Calu3 (cell line): ENCODE measurements around the gene GBX1. TPM values are rescaled to one million over a fixed set of nuclear protein-coding genes. Genes with fewer than 3 reads are reported as not detected.

Experiments
- BruUV-seq: library from RNA; stranded (reverse); fragments of 400-500 nt; replicated peaks from 2 replicates; lab custom pipeline; 2021; lab: Mats Ljungman, UMichigan
- CTCF ChIA-PET: fragments of 300-600 bp; sonication (Branson Sonifier 250); formaldehyde crosslinking; loops from one replicate; lab custom pipeline; 2022; ENCODE audit warnings: antibody characterized with exemption; lab: Charles Lee
- DNase-seq: peaks from one replicate; pipeline ENCODE4 v3.0.0; 2022
- H3K27ac Mint-ChIP-seq: one replicate; pipeline ENCODE4 v1.8.0; 2022; ENCODE audit warnings: mixed read lengths; ENCODE audit not compliant: unreplicated experiment
- H3K27me3 Mint-ChIP-seq: one replicate; pipeline ENCODE4 v1.8.0; 2022; ENCODE audit warnings: mixed read lengths; ENCODE audit not compliant: unreplicated experiment
- H3K36me3 Mint-ChIP-seq: one replicate; pipeline ENCODE4 v1.8.0; 2022; ENCODE audit warnings: mild to moderate bottlenecking, moderate library complexity, mixed read lengths; ENCODE audit not compliant: insufficient read depth, unreplicated experiment
- H3K4me1 Mint-ChIP-seq: one replicate; pipeline ENCODE4 v1.8.0; 2022; ENCODE audit warnings: mild to moderate bottlenecking, low read depth, mixed read lengths; ENCODE audit not compliant: unreplicated experiment
- H3K4me3 Mint-ChIP-seq: one replicate; pipeline ENCODE4 v1.8.0; 2022; ENCODE audit warnings: mild to moderate bottlenecking, low read depth, moderate library complexity, mixed read lengths; ENCODE audit not compliant: unreplicated experiment
- H3K9me3 Mint-ChIP-seq: one replicate; pipeline ENCODE4 v1.8.0; 2022; ENCODE audit warnings: low read depth, mixed read lengths; ENCODE audit not compliant: unreplicated experiment
- intact Hi-C: fragments of 100-400 bp; cut with micrococcal nuclease; formaldehyde crosslinking; loops from one replicate; pipeline ENCODE4 v1.10.0; 2022; ENCODE audit not compliant: unreplicated experiment
- total RNA-seq: library from RNA; stranded (reverse); gene quantifications from 2 replicates; pipeline ENCODE4 v1.2.3, GENCODE V29; 2022
- TF ChIP-seq, protein P1 (sequence below): fragments of 200-600 bp; IDR thresholded peaks from one replicate; pipeline ENCODE4 v1.8.0; 2022; ENCODE audit warnings: antibody characterized with exemption; ENCODE audit not compliant: unreplicated experiment

GBX1 gene
- total RNA-seq, 1 experiment from 2014 or later = not detected

DNA sequence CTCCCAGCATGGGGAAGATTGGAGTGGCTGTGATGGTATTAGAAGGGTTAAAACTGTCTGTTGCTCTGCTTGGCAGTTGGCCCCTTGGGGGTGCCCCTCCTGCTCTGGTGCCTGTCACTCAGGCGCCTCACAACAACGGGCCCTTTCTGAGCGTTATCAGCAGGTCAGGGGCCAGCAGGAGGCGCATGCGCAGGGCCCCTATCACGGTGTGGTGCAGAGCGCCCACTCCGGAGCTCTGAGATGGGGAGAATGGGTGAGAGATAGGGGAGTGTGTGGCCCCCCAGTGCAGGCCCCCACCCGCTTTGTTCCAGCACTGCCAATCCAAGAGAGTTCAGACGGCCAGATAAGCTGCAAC is 24.8 kb downstream of the GBX1 start:
- H3K27me3 Mint-ChIP-seq = no peaks in the 10 kb centered on the region
- CTCF ChIA-PET = interaction anchor here (0.6 kb wide), 1 partner anchor 14 kb away, joined by 9 read pairs; no protein-coding TSS in a partner anchor
- no peak overlapping the region for H3K4me3 Mint-ChIP-seq
- no peaks in the 10 kb centered on the region for H3K9me3 Mint-ChIP-seq
- no peak for DNase-seq
- intact Hi-C loops = no loop called here
- no peaks in the 10 kb centered on the region for H3K4me1 Mint-ChIP-seq
- H3K36me3 Mint-ChIP-seq = peaks cover 26% of the 10 kb centered on the region
- TF ChIP-seq, protein P1, sequence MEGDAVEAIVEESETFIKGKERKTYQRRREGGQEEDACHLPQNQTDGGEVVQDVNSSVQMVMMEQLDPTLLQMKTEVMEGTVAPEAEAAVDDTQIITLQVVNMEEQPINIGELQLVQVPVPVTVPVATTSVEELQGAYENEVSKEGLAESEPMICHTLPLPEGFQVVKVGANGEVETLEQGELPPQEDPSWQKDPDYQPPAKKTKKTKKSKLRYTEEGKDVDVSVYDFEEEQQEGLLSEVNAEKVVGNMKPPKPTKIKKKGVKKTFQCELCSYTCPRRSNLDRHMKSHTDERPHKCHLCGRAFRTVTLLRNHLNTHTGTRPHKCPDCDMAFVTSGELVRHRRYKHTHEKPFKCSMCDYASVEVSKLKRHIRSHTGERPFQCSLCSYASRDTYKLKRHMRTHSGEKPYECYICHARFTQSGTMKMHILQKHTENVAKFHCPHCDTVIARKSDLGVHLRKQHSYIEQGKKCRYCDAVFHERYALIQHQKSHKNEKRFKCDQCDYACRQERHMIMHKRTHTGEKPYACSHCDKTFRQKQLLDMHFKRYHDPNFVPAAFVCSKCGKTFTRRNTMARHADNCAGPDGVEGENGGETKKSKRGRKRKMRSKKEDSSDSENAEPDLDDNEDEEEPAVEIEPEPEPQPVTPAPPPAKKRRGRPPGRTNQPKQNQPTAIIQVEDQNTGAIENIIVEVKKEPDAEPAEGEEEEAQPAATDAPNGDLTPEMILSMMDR = no peak
- no TSS peak for BruUV-seq
- H3K27ac Mint-ChIP-seq = no peak overlapping the region

DNA sequence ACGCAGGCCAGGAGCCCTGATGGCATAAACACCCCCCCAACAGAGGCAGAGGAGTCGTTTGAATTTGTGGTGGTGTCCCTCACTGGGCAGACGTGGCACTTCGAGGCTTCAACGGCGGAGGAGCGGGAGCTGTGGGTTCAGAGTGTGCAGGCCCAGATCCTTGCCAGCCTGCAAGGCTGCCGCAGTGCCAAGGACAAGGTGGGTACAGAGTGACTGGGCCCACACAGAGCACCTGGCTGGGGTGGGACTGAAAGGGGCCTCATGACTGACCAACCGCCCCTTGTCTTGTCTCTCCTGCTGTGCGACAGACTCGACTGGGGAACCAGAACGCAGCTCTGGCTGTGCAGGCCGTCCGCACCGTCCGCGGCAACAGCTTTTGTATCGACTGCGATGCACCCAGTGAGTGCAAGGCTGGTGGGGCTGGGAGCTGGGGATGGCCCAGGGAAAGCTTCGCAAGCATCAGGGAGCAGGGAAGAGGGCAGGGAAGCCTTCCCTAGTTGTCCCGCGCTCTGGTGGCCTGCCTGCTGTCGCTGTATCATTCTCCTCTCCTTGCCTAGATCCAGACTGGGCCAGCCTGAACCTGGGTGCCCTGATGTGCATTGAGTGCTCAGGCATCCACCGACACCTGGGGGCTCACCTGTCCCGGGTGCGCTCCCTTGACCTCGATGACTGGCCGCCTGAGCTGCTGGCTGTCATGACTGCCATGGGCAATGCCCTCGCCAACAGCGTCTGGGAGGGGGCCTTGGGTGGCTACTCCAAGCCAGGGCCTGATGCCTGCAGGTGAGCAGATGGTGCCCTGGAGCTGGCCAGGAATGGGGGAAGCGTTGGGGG is 25.4 kb downstream of the GBX1 start:
- intact Hi-C loops = no loop called here
- CTCF ChIA-PET = interaction anchor here (0.6 to 1.2 kb wide), 3 partner anchors 14 to 939 kb away, joined by 3 to 9 read pairs (median 5); no protein-coding TSS in a partner anchor
- no peaks in the 10 kb centered on the region for H3K9me3 Mint-ChIP-seq
- no peak for DNase-seq
- H3K27me3 Mint-ChIP-seq = no peaks in the 10 kb centered on the region
- H3K36me3 Mint-ChIP-seq = peaks cover 26% of the 10 kb centered on the region
- H3K4me3 Mint-ChIP-seq = no peak overlapping the region
- no TSS peak for BruUV-seq
- TF ChIP-seq, protein P1 = no peak
- no peaks in the 10 kb centered on the region for H3K4me1 Mint-ChIP-seq
- H3K27ac Mint-ChIP-seq = no peak overlapping the region

DNA sequence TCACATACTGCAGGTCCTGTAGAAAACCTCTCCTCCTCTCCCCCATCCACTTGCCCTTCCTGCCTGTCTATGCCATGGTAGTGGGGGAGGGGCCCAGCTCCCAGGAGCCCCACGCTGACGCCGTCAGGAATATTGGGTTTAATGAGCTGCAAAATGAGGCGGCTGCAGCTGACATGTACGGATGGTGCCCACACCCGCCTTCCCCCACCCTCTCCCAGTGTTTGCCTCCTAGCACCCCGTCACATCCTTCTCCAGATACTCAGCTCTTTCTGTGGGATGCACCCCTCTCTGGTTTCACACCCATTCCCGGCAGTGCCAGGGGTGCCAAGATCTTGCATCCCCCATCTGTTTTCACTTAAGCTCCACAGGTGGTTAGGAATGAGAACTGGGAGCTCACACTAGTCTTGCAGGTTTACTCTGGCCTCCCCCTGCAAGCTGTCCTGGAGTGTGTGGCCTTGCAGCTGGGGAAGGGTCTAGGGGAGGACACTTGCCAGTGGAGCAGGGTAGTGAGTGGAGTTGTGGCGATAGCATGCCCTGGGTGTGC is 26.1 kb downstream of the GBX1 start:
- no peak overlapping the region for H3K27ac Mint-ChIP-seq
- intact Hi-C loops = no loop called here
- BruUV-seq = no TSS peak
- no peaks in the 10 kb centered on the region for H3K9me3 Mint-ChIP-seq
- H3K27me3 Mint-ChIP-seq = no peaks in the 10 kb centered on the region
- TF ChIP-seq, protein P1 = no peak
- DNase-seq = no peak
- H3K4me1 Mint-ChIP-seq = no peaks in the 10 kb centered on the region
- no peak overlapping the region for H3K4me3 Mint-ChIP-seq
- CTCF ChIA-PET = interaction anchor here (1.2 kb wide), 1 partner anchor 17 kb away, joined by 3 read pairs; no protein-coding TSS in a partner anchor
- peaks cover 26% of the 10 kb centered on the region for H3K36me3 Mint-ChIP-seq

DNA sequence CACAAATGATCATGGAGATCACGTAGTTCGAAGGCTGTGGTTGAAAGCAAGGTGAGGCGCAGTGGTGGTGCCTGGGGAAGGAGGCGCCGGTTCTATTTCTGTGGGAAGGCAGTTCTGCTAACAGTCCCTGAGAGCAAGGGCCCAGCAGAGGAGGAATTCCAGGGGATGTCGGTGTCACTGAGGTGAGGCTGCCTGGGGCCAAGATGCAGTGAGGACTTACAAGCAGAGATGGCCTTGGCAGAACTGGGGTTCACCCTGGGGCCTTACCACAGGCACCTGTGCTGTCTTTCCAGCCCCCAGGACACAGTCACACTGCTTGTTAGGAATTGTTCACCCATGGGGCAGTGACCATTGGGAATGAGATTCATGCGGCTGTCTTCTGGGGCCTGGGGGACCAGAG is 26.7 kb downstream of the GBX1 start:
- no peak overlapping the region for H3K27ac Mint-ChIP-seq

More for the DNA sequence above, 26.7 kb downstream of the GBX1 start:
- CTCF ChIA-PET = interaction anchor here (1.2 kb wide), 1 partner anchor 17 kb away, joined by 3 read pairs; no protein-coding TSS in a partner anchor
- Mint-ChIP-seq H3K4me3 (no peak overlapping the region), H3K36me3 (peaks cover 26% of the 10 kb centered on the region), H3K27me3 (no peaks in the 10 kb centered on the region), H3K4me1 (no peaks in the 10 kb centered on the region), H3K9me3 (no peaks in the 10 kb centered on the region)
- TF ChIP-seq, protein P1 = no peak
- intact Hi-C loops = no loop called here
- BruUV-seq = no TSS peak
- no peak for DNase-seq
